Measurements from ENCODE around the gene ENOSF1.

ENOSF1 gene

GRCh38 chr18:681985-682384 lies 30.4 kb downstream of the ENOSF1 start:
- Histone ChIP-seq H3K9ac (ENCODE audit: low read depth, low read length) (no peak overlapping the region), H3K4me2 (ENCODE audit: low read length) (no peak overlapping the region), H3K36me3 (ENCODE audit: insufficient read depth, low read length) (peaks cover 47% of the 10 kb centered on the region), H3K9me3 (replicated peaks; ENCODE audit: low read length) (no peaks in the 10 kb centered on the region), H3K4me3 (ENCODE audit: low read length) (no peak overlapping the region), H3K4me1 (ENCODE audit: control insufficient read depth, insufficient read depth, low read length) (no peaks in the 10 kb centered on the region), H3K27me3 (ENCODE audit: control insufficient read depth, insufficient read depth, low read length) (no peaks in the 10 kb centered on the region)

DNA sequence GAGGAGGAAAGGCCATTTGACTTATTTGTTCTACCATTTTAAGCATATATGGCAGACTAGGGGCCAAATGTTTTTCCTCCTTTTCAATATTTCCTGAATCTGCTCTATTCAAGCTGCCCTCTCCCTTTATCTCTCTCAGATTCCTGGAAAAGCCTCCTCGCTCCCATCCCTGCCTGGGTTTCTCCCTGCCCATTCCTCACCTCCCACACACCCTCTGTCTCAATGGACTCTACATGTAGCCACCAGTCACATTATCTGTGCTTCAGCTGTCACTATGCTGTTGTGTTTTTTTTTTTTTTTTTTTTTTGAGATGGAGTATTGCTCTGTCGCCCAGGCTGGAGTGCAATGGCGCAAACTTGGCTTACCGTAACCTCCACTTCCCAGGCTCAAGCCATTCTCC lies 32.0 kb downstream of the ENOSF1 start:
- Histone ChIP-seq H3K4me2 (ENCODE audit: low read length) (no peak overlapping the region), H3K4me3 (ENCODE audit: low read length) (no peak overlapping the region), H3K27me3 (ENCODE audit: control insufficient read depth, insufficient read depth, low read length) (no peaks in the 10 kb centered on the region), H3K4me1 (ENCODE audit: control insufficient read depth, insufficient read depth, low read length) (no peaks in the 10 kb centered on the region), H3K9me3 (replicated peaks; ENCODE audit: low read length) (no peaks in the 10 kb centered on the region), H3K36me3 (ENCODE audit: insufficient read depth, low read length) (peaks cover 36% of the 10 kb centered on the region), H3K9ac (ENCODE audit: low read depth, low read length) (no peak overlapping the region)

DNA sequence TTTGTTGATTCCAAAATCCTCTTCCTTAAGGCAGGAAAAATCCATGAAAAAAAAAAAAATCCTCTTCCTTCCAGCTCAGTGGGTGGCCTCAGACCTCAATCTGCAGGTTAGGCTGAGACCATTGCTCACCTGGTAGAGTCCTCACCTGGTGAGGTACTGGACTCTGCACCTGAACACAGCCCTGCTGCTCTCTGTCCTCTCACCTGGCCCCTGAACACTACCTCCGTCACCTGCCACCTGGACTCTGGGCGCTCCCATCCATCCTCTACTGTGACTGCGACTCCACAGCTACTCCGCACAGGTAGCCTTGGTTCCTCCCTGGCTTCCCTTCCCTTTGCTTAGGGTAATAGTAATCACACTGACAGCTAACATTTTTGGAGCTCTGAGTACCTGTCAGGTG lies 32.9 kb downstream of the ENOSF1 start:
- H3K27me3 ChIP-seq (ENCODE audit: control insufficient read depth, insufficient read depth, low read length), result no peaks in the 10 kb centered on the region
- H3K4me3 ChIP-seq (ENCODE audit: low read length), result no peak overlapping the region
- no peaks in the 10 kb centered on the region for H3K4me1 ChIP-seq (ENCODE audit: control insufficient read depth, insufficient read depth, low read length)
- H3K36me3 ChIP-seq (ENCODE audit: insufficient read depth, low read length), result peaks cover 33% of the 10 kb centered on the region
- H3K9me3 ChIP-seq (replicated peaks; ENCODE audit: low read length), result no peaks in the 10 kb centered on the region
- no peak overlapping the region for H3K9ac ChIP-seq (ENCODE audit: low read depth, low read length)
- no peak overlapping the region for H3K4me2 ChIP-seq (ENCODE audit: low read length)

GRCh38 chr18:678482-679182 lies 33.8 kb downstream of the ENOSF1 start:
- H3K4me3 ChIP-seq (ENCODE audit: low read length), result no peak overlapping the region
- H3K9me3 ChIP-seq (replicated peaks; ENCODE audit: low read length), result no peaks in the 10 kb centered on the region
- H3K27me3 ChIP-seq (ENCODE audit: control insufficient read depth, insufficient read depth, low read length), result no peaks in the 10 kb centered on the region
- H3K9ac ChIP-seq (ENCODE audit: low read depth, low read length), result no peak overlapping the region
- H3K4me2 ChIP-seq (ENCODE audit: low read length), result no peak overlapping the region
- H3K36me3 ChIP-seq (ENCODE audit: insufficient read depth, low read length), result peaks cover 40% of the 10 kb centered on the region
- no peaks in the 10 kb centered on the region for H3K4me1 ChIP-seq (ENCODE audit: control insufficient read depth, insufficient read depth, low read length)

GRCh38 chr18:677951-678381 lies 34.5 kb downstream of the ENOSF1 start:
- Histone ChIP-seq H3K9ac (ENCODE audit: low read depth, low read length) (no peak overlapping the region), H3K27me3 (ENCODE audit: control insufficient read depth, insufficient read depth, low read length) (no peaks in the 10 kb centered on the region), H3K4me3 (ENCODE audit: low read length) (no peak overlapping the region), H3K36me3 (ENCODE audit: insufficient read depth, low read length) (peaks cover 43% of the 10 kb centered on the region), H3K4me2 (ENCODE audit: low read length) (no peak overlapping the region), H3K4me1 (ENCODE audit: control insufficient read depth, insufficient read depth, low read length) (no peaks in the 10 kb centered on the region), H3K9me3 (replicated peaks; ENCODE audit: low read length) (no peaks in the 10 kb centered on the region)

- Histone ChIP-seq H3K4me1 (ENCODE audit: control insufficient read depth, insufficient read depth, low read length) (no peaks in the 10 kb centered on the region), H3K4me3 (ENCODE audit: low read length) (no peak overlapping the region), H3K9me3 (replicated peaks; ENCODE audit: low read length) (no peaks in the 10 kb centered on the region), H3K27me3 (ENCODE audit: control insufficient read depth, insufficient read depth, low read length) (no peaks in the 10 kb centered on the region), H3K36me3 (ENCODE audit: insufficient read depth, low read length) (peaks cover 49% of the 10 kb centered on the region), H3K9ac (ENCODE audit: low read depth, low read length) (no peak overlapping the region), H3K4me2 (ENCODE audit: low read length) (no peak overlapping the region)
Observed at GRCh38 chr18:677145-677544, 35.3 kb downstream of the ENOSF1 start.

GRCh38 chr18:676736-677135 lies 35.7 kb downstream of the ENOSF1 start:
- no peaks in the 10 kb centered on the region for H3K4me1 ChIP-seq (ENCODE audit: control insufficient read depth, insufficient read depth, low read length)
- H3K36me3 ChIP-seq (ENCODE audit: insufficient read depth, low read length), result peaks cover 47% of the 10 kb centered on the region
- no peak overlapping the region for H3K4me3 ChIP-seq (ENCODE audit: low read length)
- H3K9ac ChIP-seq (ENCODE audit: low read depth, low read length), result no peak overlapping the region
- H3K27me3 ChIP-seq (ENCODE audit: control insufficient read depth, insufficient read depth, low read length), result no peaks in the 10 kb centered on the region
- H3K4me2 ChIP-seq (ENCODE audit: low read length), result no peak overlapping the region
- H3K9me3 ChIP-seq (replicated peaks; ENCODE audit: low read length), result no peaks in the 10 kb centered on the region

- H3K4me1 ChIP-seq (ENCODE audit: control insufficient read depth, insufficient read depth, low read length), result no peaks in the 10 kb centered on the region
- peaks cover 45% of the 10 kb centered on the region for H3K36me3 ChIP-seq (ENCODE audit: insufficient read depth, low read length)
- H3K27me3 ChIP-seq (ENCODE audit: control insufficient read depth, insufficient read depth, low read length), result no peaks in the 10 kb centered on the region
- no peak overlapping the region for H3K9ac ChIP-seq (ENCODE audit: low read depth, low read length)
- H3K4me2 ChIP-seq (ENCODE audit: low read length), result no peak overlapping the region
- no peak overlapping the region for H3K4me3 ChIP-seq (ENCODE audit: low read length)
- no peaks in the 10 kb centered on the region for H3K9me3 ChIP-seq (replicated peaks; ENCODE audit: low read length)
Observed at GRCh38 chr18:676069-676468, 36.4 kb downstream of the ENOSF1 start.

GRCh38 chr18:675307-675706 lies 37.1 kb downstream of the ENOSF1 start:
- H3K9me3 ChIP-seq (replicated peaks; ENCODE audit: low read length), result no peaks in the 10 kb centered on the region
- H3K4me2 ChIP-seq (ENCODE audit: low read length), result no peak overlapping the region
- no peak overlapping the region for H3K9ac ChIP-seq (ENCODE audit: low read depth, low read length)
- peaks cover 53% of the 10 kb centered on the region for H3K36me3 ChIP-seq (ENCODE audit: insufficient read depth, low read length)
- no peaks in the 10 kb centered on the region for H3K4me1 ChIP-seq (ENCODE audit: control insufficient read depth, insufficient read depth, low read length)
- no peak overlapping the region for H3K4me3 ChIP-seq (ENCODE audit: low read length)
- no peaks in the 10 kb centered on the region for H3K27me3 ChIP-seq (ENCODE audit: control insufficient read depth, insufficient read depth, low read length)

DNA sequence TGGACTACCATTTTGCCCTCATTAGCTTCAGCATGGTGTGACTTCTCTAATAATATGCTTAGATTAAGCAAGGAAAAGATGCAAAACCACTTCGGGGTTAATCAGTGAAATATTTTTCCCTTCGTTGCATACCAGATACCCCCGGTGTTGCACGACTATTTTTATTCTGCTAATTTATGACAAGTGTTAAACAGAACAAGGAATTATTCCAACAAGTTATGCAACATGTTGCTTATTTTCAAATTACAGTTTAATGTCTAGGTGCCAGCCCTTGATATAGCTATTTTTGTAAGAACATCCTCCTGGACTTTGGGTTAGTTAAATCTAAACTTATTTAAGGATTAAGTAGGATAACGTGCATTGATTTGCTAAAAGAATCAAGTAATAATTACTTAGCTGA lies 38.7 kb downstream of the ENOSF1 start:
- H3K9me3 ChIP-seq (replicated peaks; ENCODE audit: low read length), result no peaks in the 10 kb centered on the region
- no peak overlapping the region for H3K4me3 ChIP-seq (ENCODE audit: low read length)
- H3K4me2 ChIP-seq (ENCODE audit: low read length), result no peak overlapping the region
- H3K9ac ChIP-seq (ENCODE audit: low read depth, low read length), result no peak overlapping the region
- peaks cover 59% of the 10 kb centered on the region for H3K36me3 ChIP-seq (ENCODE audit: insufficient read depth, low read length)
- no peaks in the 10 kb centered on the region for H3K4me1 ChIP-seq (ENCODE audit: control insufficient read depth, insufficient read depth, low read length)
- no peaks in the 10 kb centered on the region for H3K27me3 ChIP-seq (ENCODE audit: control insufficient read depth, insufficient read depth, low read length)

GRCh38 chr18:673317-673716 lies 39.1 kb downstream of the ENOSF1 start:
- no peaks in the 10 kb centered on the region for H3K4me1 ChIP-seq (ENCODE audit: control insufficient read depth, insufficient read depth, low read length)
- no peaks in the 10 kb centered on the region for H3K9me3 ChIP-seq (replicated peaks; ENCODE audit: low read length)
- H3K4me2 ChIP-seq (ENCODE audit: low read length), result no peak overlapping the region
- H3K9ac ChIP-seq (ENCODE audit: low read depth, low read length), result no peak overlapping the region
- no peak overlapping the region for H3K4me3 ChIP-seq (ENCODE audit: low read length)
- H3K27me3 ChIP-seq (ENCODE audit: control insufficient read depth, insufficient read depth, low read length), result no peaks in the 10 kb centered on the region
- peaks cover 61% of the 10 kb centered on the region for H3K36me3 ChIP-seq (ENCODE audit: insufficient read depth, low read length)

- no peaks in the 10 kb centered on the region for H3K27me3 ChIP-seq (ENCODE audit: control insufficient read depth, insufficient read depth, low read length)
- H3K36me3 ChIP-seq (ENCODE audit: insufficient read depth, low read length), result peaks cover 61% of the 10 kb centered on the region
- H3K4me2 ChIP-seq (ENCODE audit: low read length), result no peak overlapping the region
- no peak overlapping the region for H3K4me3 ChIP-seq (ENCODE audit: low read length)
- H3K9me3 ChIP-seq (replicated peaks; ENCODE audit: low read length), result no peaks in the 10 kb centered on the region
- no peaks in the 10 kb centered on the region for H3K4me1 ChIP-seq (ENCODE audit: control insufficient read depth, insufficient read depth, low read length)
- no peak overlapping the region for H3K9ac ChIP-seq (ENCODE audit: low read depth, low read length)
Observed at GRCh38 chr18:671405-671804, 41.0 kb downstream of the ENOSF1 start.
